ENCODE data around the gene MARCOL. TPM values are rescaled to one million over a fixed set of nuclear protein-coding genes. Genes with fewer than 3 reads are reported as not detected.

The MARCOL gene
- total and polyA plus RNA-seq, 9 of the 15 experiments (the other 6 are each of a cell fraction or from before 2014, with no cell fraction given): not detected

GRCh38 chr5:148261221-148261620 lies 22.9 kb downstream of the MARCOL start:
- no peak for FAIRE-seq
- Histone ChIP-seq H3K4me1 (replicated peaks in 1 of 2; ENCODE audit: control insufficient read depth in 2 of 2, insufficient read depth in 2 of 2, low read length in 2 of 2) (no peaks in the 10 kb centered on the region), H3K27me3 (ENCODE audit: control insufficient read depth in 2 of 2, insufficient read depth in 2 of 2, low read length in 2 of 2) (no peaks in the 10 kb centered on the region), H4K20me1 (replicated peaks; ENCODE audit: control insufficient read depth, insufficient read depth, low read length) (no peaks in the 10 kb centered on the region), H3K9me1 (ENCODE audit: control insufficient read depth, insufficient read depth, low read length) (no peaks in the 10 kb centered on the region), H3K27ac (ENCODE audit: extremely low read depth, low read depth, low read length) (no peak overlapping the region), H3K4me2 (ENCODE audit: insufficient read depth, low read length) (no peak overlapping the region), H3K4me3 (no peak overlapping the region), H2AFZ (ENCODE audit: low read depth, low read length) (no peak overlapping the region), H3K9ac (ENCODE audit: insufficient read depth in 1 of 2, low read depth in 2 of 2, low read length in 2 of 2) (no peak overlapping the region), H3K9me3 (replicated peaks; ENCODE audit: control insufficient read depth, insufficient read depth, low read depth, low read length) (no peaks in the 10 kb centered on the region), H3K79me2 (ENCODE audit: control insufficient read depth, insufficient read depth, low read length) (no peaks in the 10 kb centered on the region), H3K36me3 (ENCODE audit: control insufficient read depth, insufficient read depth, low read length) (no peaks in the 10 kb centered on the region)
- TF ChIP-seq MTF1 (CRISPR knock-in tag; IDR thresholded peaks at IDR 0.05; ENCODE audit: borderline replicate concordance): no peak
- TF ChIP-seq BMI1 (IDR thresholded peaks at IDR 0.05; ENCODE audit: low read length): no peak
- no peak for TF ChIP-seq FOXJ3 (CRISPR knock-in tag; IDR thresholded peaks at IDR 0.05)
- no peak for TF ChIP-seq ZNF184 (CRISPR knock-in tag; IDR thresholded peaks at IDR 0.05)
- TF ChIP-seq ZC3H8 (IDR thresholded peaks at IDR 0.05): no peak
- no peak for TF ChIP-seq EP300 (IDR thresholded peaks at IDR 0.05; ENCODE audit: low read length)
- peak; percentile 64 for TF ChIP-seq ZNF316 (IDR thresholded peaks at IDR 0.05)
- TF ChIP-seq C11orf30 (IDR thresholded peaks at IDR 0.05; ENCODE audit: low read depth): 0 out of 2 replicates have a peak, but pooled peaks have one; percentile 31
- TF ChIP-seq, protein P1, sequence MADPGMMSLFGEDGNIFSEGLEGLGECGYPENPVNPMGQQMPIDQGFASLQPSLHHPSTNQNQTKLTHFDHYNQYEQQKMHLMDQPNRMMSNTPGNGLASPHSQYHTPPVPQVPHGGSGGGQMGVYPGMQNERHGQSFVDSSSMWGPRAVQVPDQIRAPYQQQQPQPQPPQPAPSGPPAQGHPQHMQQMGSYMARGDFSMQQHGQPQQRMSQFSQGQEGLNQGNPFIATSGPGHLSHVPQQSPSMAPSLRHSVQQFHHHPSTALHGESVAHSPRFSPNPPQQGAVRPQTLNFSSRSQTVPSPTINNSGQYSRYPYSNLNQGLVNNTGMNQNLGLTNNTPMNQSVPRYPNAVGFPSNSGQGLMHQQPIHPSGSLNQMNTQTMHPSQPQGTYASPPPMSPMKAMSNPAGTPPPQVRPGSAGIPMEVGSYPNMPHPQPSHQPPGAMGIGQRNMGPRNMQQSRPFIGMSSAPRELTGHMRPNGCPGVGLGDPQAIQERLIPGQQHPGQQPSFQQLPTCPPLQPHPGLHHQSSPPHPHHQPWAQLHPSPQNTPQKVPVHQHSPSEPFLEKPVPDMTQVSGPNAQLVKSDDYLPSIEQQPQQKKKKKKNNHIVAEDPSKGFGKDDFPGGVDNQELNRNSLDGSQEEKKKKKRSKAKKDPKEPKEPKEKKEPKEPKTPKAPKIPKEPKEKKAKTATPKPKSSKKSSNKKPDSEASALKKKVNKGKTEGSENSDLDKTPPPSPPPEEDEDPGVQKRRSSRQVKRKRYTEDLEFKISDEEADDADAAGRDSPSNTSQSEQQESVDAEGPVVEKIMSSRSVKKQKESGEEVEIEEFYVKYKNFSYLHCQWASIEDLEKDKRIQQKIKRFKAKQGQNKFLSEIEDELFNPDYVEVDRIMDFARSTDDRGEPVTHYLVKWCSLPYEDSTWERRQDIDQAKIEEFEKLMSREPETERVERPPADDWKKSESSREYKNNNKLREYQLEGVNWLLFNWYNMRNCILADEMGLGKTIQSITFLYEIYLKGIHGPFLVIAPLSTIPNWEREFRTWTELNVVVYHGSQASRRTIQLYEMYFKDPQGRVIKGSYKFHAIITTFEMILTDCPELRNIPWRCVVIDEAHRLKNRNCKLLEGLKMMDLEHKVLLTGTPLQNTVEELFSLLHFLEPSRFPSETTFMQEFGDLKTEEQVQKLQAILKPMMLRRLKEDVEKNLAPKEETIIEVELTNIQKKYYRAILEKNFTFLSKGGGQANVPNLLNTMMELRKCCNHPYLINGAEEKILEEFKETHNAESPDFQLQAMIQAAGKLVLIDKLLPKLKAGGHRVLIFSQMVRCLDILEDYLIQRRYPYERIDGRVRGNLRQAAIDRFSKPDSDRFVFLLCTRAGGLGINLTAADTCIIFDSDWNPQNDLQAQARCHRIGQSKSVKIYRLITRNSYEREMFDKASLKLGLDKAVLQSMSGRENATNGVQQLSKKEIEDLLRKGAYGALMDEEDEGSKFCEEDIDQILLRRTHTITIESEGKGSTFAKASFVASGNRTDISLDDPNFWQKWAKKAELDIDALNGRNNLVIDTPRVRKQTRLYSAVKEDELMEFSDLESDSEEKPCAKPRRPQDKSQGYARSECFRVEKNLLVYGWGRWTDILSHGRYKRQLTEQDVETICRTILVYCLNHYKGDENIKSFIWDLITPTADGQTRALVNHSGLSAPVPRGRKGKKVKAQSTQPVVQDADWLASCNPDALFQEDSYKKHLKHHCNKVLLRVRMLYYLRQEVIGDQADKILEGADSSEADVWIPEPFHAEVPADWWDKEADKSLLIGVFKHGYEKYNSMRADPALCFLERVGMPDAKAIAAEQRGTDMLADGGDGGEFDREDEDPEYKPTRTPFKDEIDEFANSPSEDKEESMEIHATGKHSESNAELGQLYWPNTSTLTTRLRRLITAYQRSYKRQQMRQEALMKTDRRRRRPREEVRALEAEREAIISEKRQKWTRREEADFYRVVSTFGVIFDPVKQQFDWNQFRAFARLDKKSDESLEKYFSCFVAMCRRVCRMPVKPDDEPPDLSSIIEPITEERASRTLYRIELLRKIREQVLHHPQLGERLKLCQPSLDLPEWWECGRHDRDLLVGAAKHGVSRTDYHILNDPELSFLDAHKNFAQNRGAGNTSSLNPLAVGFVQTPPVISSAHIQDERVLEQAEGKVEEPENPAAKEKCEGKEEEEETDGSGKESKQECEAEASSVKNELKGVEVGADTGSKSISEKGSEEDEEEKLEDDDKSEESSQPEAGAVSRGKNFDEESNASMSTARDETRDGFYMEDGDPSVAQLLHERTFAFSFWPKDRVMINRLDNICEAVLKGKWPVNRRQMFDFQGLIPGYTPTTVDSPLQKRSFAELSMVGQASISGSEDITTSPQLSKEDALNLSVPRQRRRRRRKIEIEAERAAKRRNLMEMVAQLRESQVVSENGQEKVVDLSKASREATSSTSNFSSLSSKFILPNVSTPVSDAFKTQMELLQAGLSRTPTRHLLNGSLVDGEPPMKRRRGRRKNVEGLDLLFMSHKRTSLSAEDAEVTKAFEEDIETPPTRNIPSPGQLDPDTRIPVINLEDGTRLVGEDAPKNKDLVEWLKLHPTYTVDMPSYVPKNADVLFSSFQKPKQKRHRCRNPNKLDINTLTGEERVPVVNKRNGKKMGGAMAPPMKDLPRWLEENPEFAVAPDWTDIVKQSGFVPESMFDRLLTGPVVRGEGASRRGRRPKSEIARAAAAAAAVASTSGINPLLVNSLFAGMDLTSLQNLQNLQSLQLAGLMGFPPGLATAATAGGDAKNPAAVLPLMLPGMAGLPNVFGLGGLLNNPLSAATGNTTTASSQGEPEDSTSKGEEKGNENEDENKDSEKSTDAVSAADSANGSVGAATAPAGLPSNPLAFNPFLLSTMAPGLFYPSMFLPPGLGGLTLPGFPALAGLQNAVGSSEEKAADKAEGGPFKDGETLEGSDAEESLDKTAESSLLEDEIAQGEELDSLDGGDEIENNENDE (IDR thresholded peaks at IDR 0.05; ENCODE audit: low read depth, low read length): no peak
- no peak for TF ChIP-seq PRMT5 (CRISPR knock-in tag; IDR thresholded peaks at IDR 0.05)
- in situ Hi-C loops (cut with MboI): no loop called here
- intact Hi-C loops (cut with micrococcal nuclease): no loop called here
- no TSS peak for BruUV-seq (replicated peaks)
- ChIA-PET CTCF (ENCODE audit: low intra/inter-chr PET ratio) (no interaction called here), POLR2A (no interaction called here)
- ATAC-seq: no peak
- DNase-seq (ENCODE audit: extremely low read depth in 1 of 4, low spot score in 3 of 4): no peak
